Thoracic aorta endothelial cell (primary cell): Measurements from ENCODE around the gene CRNKL1. TPM values are rescaled to one million over a fixed set of nuclear protein-coding genes. Genes with fewer than 3 reads are reported as not detected.

Experiments
- total RNA-seq: library from RNA; depleted of rRNA; stranded (reverse); fragments of >200 nt; gene quantifications from 2 replicates; pipeline ENCODE4 v1.2.3, GENCODE V29; 2012

Gene CRNKL1
- 34.2 and 35.9 TPM in 2 replicates for total RNA-seq

GRCh38 chr20:20052074-20052970, at the start of gene CRNKL1, which contains the start of gene CFAP61:
CRNKL1 (minus strand) TSS chr20:20052466; CDS start chr20:20052342, 124 bp downstream.
CFAP61 (plus strand) TSS chr20:20052532; CDS start chr20:20056654, 4,122 bp downstream.

DNA sequence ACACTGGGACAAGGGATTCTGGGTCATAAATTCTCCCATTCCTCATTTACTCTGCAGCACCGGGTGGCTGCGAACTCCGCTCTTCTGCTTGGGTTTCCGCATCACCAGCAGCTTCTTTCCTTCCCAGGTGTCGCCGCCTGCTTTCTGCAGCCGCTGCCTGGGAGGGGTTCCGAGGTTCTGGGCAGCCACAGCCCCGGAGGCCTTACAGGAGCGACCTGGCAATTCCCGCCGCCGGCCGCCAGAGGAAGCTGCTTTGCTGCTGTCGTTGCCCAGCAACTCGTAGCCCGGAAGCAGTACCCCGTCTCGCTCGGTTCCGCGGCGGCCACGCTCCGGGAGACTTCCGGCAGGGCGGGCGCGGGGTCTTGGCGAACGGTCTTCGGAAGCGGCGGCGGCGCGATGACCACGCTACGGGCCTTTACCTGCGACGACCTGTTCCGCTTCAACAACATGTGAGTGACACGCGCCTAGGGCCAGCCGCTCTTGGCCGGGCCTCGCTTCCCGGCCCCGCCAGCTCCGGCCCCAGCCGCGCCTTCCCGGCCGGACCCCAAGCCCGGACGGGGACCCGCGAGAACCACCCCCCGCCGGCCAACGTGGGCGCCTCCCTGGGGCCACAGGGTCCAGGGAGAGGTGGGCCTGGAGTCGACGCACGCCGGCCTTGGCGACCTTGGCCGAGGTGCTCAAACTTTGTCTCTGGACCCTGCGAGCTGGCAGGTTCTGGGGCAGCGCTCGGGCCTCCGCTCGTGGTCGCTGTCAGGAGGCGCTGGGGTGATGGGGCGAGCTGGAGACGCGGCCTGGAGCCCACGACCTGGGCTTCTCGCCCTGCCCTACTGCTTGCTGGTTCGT, 35.0 kb downstream of the CRNKL1 start, which contains the start of gene NAA20:
Gene NAA20 (plus strand): TSS at position 362 of the 843 bp plus-strand sequence. CDS start 35 bp downstream, at position 397.

Other genes with a start within 250 kb of the CRNKL1 start
- gene NAA20, start 35.1 kb downstream of the CRNKL1 start, total RNA-seq, result 59.0 and 68.3 TPM in 2 replicates
- gene CFAP61, start 66 bp upstream of the CRNKL1 start, total RNA-seq, result not detected in 2 replicates